Type B pancreatic cell (in vitro differentiated cells): ENCODE results near the gene RING1. TPM values are rescaled to one million over a fixed set of nuclear protein-coding genes. Genes with fewer than 3 reads are reported as not detected.

ENCODE experiments used
- DNase-seq: peaks from one replicate; pipeline ENCODE4 v3.0.0; 2021; ENCODE audit warnings: mixed read lengths; ENCODE audit not compliant: unreplicated experiment; ENCODE audit errors: extremely low spot score
- H3K27ac Mint-ChIP-seq: 2 replicates; pipeline ENCODE4 v1.8.0; 2021; ENCODE audit warnings: mild to moderate bottlenecking, mixed read lengths
- H3K27me3 Mint-ChIP-seq: 2 replicates; pipeline ENCODE4 v1.8.0; 2021; ENCODE audit warnings: mixed read lengths
- H3K36me3 Mint-ChIP-seq: 2 replicates; pipeline ENCODE4 v1.8.0; 2021; ENCODE audit warnings: mixed read lengths
- H3K4me1 Mint-ChIP-seq: one replicate; pipeline ENCODE4 v1.8.0; 2021; ENCODE audit warnings: mixed read lengths; ENCODE audit not compliant: unreplicated experiment
- H3K4me3 Mint-ChIP-seq: 2 replicates; pipeline ENCODE4 v1.8.0; 2021; ENCODE audit warnings: mild to moderate bottlenecking, mixed read lengths
- H3K9me3 Mint-ChIP-seq: 2 replicates; pipeline ENCODE4 v1.8.0; 2021; ENCODE audit warnings: mixed read lengths
- total RNA-seq: library from RNA; stranded (reverse); gene quantifications from 2 replicates; pipeline ENCODE4 v1.2.1, GENCODE V29; 2021; ENCODE audit warnings: low replicate concordance
- TF ChIP-seq, protein P1 (sequence below): fragments of 200-600 bp; sonication (generic); conservative IDR thresholded peaks from 2 replicates; pipeline ENCODE4 v1.5.0; 2021; ENCODE audit warnings: antibody characterized with exemption, mild to moderate bottlenecking

The RING1 gene
- total RNA-seq, 1 donor from 2014 or later, result 60.4 TPM

DNA sequence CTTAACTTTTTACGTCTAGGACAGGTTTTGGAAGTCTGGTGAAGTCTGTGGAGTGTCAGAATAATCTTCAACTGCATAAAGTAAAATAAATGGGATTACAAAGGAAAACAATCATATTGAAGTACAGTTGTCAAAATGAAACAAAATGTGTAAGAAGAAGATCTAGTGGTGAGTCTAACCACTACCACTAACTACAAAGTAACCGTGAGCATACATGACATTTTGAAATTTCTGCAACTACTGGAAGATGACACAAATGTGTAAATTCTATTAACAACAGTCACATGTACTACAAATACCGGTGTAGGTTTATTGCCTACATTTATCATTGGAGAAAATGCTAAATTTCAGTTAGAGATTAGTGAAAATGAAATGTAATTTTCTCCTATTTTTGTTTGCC, 33.7 kb downstream of the RING1 start:
- no peaks in the 10 kb centered on the region for H3K4me1 Mint-ChIP-seq
- H3K36me3 Mint-ChIP-seq, result no peaks in the 10 kb centered on the region
- no peaks in the 10 kb centered on the region for H3K9me3 Mint-ChIP-seq
- TF ChIP-seq, protein P1, sequence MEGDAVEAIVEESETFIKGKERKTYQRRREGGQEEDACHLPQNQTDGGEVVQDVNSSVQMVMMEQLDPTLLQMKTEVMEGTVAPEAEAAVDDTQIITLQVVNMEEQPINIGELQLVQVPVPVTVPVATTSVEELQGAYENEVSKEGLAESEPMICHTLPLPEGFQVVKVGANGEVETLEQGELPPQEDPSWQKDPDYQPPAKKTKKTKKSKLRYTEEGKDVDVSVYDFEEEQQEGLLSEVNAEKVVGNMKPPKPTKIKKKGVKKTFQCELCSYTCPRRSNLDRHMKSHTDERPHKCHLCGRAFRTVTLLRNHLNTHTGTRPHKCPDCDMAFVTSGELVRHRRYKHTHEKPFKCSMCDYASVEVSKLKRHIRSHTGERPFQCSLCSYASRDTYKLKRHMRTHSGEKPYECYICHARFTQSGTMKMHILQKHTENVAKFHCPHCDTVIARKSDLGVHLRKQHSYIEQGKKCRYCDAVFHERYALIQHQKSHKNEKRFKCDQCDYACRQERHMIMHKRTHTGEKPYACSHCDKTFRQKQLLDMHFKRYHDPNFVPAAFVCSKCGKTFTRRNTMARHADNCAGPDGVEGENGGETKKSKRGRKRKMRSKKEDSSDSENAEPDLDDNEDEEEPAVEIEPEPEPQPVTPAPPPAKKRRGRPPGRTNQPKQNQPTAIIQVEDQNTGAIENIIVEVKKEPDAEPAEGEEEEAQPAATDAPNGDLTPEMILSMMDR, result no peak
- H3K27me3 Mint-ChIP-seq, result peaks cover 40% of the 10 kb centered on the region
- H3K4me3 Mint-ChIP-seq, result no peak overlapping the region
- no peak for DNase-seq
- no peak overlapping the region for H3K27ac Mint-ChIP-seq

DNA sequence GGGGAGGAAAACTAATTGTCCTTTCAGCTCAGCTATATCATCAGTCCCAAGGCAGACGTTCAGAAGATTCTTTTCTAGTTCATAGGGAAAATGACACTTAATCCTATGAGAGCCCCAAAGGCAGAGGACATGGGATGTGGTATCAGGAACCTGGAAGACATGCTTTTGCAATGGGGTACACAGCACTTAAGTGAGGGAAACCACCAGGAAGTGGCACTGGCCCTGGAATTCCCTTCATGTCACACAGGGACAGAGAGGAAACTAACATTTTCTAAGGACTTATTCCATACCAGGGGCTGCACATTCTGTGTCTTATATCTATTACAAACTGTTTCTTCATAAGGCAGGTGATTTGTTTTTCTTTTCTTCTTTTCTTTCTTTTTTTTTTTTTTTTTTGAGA, 35.2 kb downstream of the RING1 start:
- H3K27ac Mint-ChIP-seq, result no peak overlapping the region
- H3K27me3 Mint-ChIP-seq, result peaks cover 36% of the 10 kb centered on the region
- TF ChIP-seq, protein P1, result no peak
- no peak overlapping the region for H3K4me3 Mint-ChIP-seq
- H3K36me3 Mint-ChIP-seq, result no peaks in the 10 kb centered on the region
- DNase-seq, result no peak
- peaks cover 2% of the 10 kb centered on the region for H3K4me1 Mint-ChIP-seq
- no peaks in the 10 kb centered on the region for H3K9me3 Mint-ChIP-seq

DNA sequence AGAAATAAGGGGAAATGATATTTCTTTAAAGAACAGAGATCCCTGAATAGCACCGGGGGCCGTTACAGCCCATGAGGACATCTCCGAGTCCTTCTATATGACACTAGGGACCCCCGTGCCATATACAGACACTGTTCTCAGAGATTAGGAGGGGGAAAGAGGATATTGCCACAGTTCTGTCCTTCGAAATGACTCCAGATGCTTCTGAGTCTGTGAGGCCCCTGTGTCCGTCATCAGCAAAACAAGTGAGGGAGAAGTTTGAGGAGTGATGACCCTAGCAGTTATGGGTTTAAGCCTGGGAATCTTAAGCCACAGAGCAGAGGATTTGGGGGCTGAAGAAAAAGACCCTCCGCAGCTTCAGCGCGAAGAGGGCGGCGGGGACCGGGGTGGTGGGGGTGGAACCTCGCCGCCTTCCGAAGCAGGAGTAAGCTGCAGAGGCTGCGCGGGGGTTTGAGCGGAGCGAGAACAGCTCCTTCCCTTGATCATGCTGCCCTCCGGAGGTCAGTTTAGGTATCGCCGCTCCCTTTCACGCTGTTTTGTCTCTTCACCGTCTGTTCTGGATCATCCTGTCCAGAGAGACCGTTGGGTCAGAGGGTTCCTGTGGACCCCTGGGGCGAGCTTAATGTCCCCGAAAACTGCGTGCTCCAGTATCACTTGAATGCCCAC, 39.8 kb downstream of the RING1 start:
- peak overlapping the region; percentile 95 for H3K4me3 Mint-ChIP-seq
- peaks cover 16% of the 10 kb centered on the region for H3K36me3 Mint-ChIP-seq
- TF ChIP-seq, protein P1, result peak; percentile 98
- no peaks in the 10 kb centered on the region for H3K9me3 Mint-ChIP-seq
- H3K27ac Mint-ChIP-seq, result peak overlapping the region; percentile 96
- H3K27me3 Mint-ChIP-seq, result peaks cover 12% of the 10 kb centered on the region
- H3K4me1 Mint-ChIP-seq, result peaks cover 28% of the 10 kb centered on the region
- peak; percentile 95 for DNase-seq

DNA sequence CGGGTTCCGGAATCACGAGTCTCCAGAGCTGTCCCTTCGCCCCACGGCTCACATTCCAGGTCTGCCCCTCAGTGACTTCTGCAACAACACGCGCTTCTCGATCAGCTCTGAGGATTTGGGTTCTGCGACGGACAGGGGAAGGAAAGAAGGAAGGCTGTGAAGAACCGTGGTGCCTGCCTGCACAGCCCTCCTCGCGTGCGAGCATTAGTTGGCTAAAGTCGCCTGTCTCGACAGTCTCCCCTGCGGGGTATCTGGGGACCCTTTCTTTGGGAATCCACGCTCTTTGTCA, 40.3 kb downstream of the RING1 start:
- Mint-ChIP-seq H3K27ac (peak overlapping the region; percentile 96), H3K27me3 (peaks cover 8% of the 10 kb centered on the region), H3K4me1 (peaks cover 28% of the 10 kb centered on the region), H3K9me3 (no peaks in the 10 kb centered on the region), H3K4me3 (peak overlapping the region; percentile 95), H3K36me3 (peaks cover 16% of the 10 kb centered on the region)
- TF ChIP-seq, protein P1, result peak; percentile 14
- DNase-seq, result no peak

DNA sequence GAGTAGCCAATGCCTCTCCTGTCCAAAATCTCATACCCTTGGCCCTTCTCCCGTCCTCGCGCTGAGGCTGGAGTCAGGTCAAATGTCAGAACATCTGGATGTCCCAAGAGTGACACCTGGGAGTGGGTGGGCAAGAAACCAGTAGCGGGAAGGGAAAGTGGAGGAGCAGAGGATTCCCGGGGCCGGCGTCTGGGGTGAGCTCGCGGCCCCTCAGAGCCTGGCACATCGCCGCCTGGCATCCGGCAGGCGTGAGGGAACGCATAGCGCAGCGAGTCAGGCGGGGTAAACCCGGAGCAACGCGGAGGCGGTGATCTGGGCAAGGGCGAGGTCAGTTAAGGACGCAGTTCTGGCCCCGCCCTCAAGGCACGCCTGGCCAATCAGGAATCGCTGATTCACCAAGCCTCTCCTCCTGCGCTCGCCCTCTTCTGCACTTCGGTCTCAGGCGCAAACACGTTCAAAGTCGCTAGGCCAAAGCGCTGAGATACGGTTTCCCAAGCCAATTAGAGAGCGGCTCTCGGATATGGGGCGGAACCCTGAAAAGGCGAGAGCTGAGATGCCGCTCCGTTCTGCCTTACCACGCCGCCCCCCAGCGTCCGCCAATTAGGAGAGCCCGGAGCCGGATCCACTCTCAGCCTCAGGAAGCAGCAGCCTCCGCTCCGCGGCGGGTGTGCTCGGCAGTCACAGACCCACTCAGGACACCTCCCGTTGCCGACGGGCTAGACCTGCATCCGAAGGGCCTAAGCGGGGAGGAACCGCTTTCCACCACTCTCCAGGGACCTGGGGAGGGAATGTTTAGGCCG, 40.8 kb downstream of the RING1 start:
- Mint-ChIP-seq H3K27ac (peak overlapping the region; percentile 96), H3K9me3 (no peaks in the 10 kb centered on the region), H3K27me3 (peaks cover 8% of the 10 kb centered on the region), H3K4me1 (peaks cover 28% of the 10 kb centered on the region), H3K36me3 (peaks cover 16% of the 10 kb centered on the region), H3K4me3 (peak overlapping the region; percentile 95)
- peak; percentile 95 for DNase-seq
- TF ChIP-seq, protein P1, result no peak
